Mesenchymal stem cell (in vitro differentiated cells and primary cell): Measurements from ENCODE around the gene NAPSA.

Experiments used
- DNase-seq: peaks from one replicate; pipeline ENCODE4 v3.0.0-alpha.2; 2013
- H2AFZ ChIP-seq: one replicate; pipeline ENCODE4 v1.6.1; 2013; ENCODE audit warnings: low read depth, mild to moderate bottlenecking, control low read depth, inconsistent platforms, low read length, moderate library complexity
- H2AK5ac ChIP-seq: 2 replicates; pipeline ENCODE4 v1.6.1; 2013; ENCODE audit warnings: low read length, moderate library complexity, mild to moderate bottlenecking, inconsistent platforms; ENCODE audit not compliant: severe bottlenecking
- H2BK120ac ChIP-seq: one replicate; pipeline ENCODE4 v1.6.1; 2013; ENCODE audit warnings: low read depth, mild to moderate bottlenecking, inconsistent platforms, low read length, moderate library complexity
- H2BK12ac ChIP-seq, 2 experiments: one replicate each; pipeline ENCODE4 v1.6.1; 2013; ENCODE audit warnings: inconsistent platforms in 2 of 2, low read length in 2 of 2, mild to moderate bottlenecking in 2 of 2, moderate library complexity in 2 of 2, control low read depth in 1 of 2
- H2BK15ac ChIP-seq: one replicate; pipeline ENCODE4 v1.6.1; 2013; ENCODE audit warnings: mild to moderate bottlenecking, low read depth, inconsistent platforms; ENCODE audit not compliant: poor library complexity, severe bottlenecking
- H2BK5ac ChIP-seq: 2 replicates; pipeline ENCODE4 v1.6.1; 2013; ENCODE audit warnings: low read depth, mild to moderate bottlenecking, low read length, control low read depth, inconsistent platforms; ENCODE audit not compliant: poor library complexity, severe bottlenecking
- H3K14ac ChIP-seq, 2 experiments: one replicate each; pipeline ENCODE4 v1.6.1; 2013; ENCODE audit warnings: inconsistent platforms in 2 of 2, low read length in 2 of 2, control low read depth in 1 of 2, mild to moderate bottlenecking in 1 of 2, moderate library complexity in 1 of 2
- H3K18ac ChIP-seq, 2 experiments: one replicate each; pipeline ENCODE4 v1.6.1; 2013; ENCODE audit warnings: inconsistent platforms in 2 of 2, low read length in 2 of 2, control low read depth in 1 of 2, low read depth in 1 of 2, mild to moderate bottlenecking in 1 of 2
- H3K23ac ChIP-seq, 2 experiments: one replicate each; pipeline ENCODE4 v1.6.1; 2013; ENCODE audit warnings: inconsistent platforms in 2 of 2, low read length in 2 of 2, mild to moderate bottlenecking in 2 of 2, moderate library complexity in 2 of 2, control low read depth in 1 of 2
- H3K27ac ChIP-seq: 2 replicates; pipeline ENCODE4 v1.5.1; 2013; ENCODE audit warnings: mild to moderate bottlenecking, moderate library complexity, low read length, control low read depth, inconsistent platforms; ENCODE audit not compliant: poor library complexity, severe bottlenecking
- H3K27me3 ChIP-seq, 2 experiments: 2 replicates each; pipeline versions ENCODE4 v1.6.1 to v1.7.0; 2013; ENCODE audit warnings: low read length in 2 of 2, mild to moderate bottlenecking in 2 of 2, moderate library complexity in 2 of 2, control low read depth in 1 of 2, inconsistent platforms in 1 of 2; ENCODE audit not compliant: control insufficient read depth in 1 of 2, insufficient read depth in 1 of 2
- H3K36me3 ChIP-seq, 2 experiments: 2 replicates each; pipeline versions ENCODE4 v1.6.1 to v1.7.0; 2013; ENCODE audit warnings: low read length in 2 of 2, control low read depth in 1 of 2, inconsistent platforms in 1 of 2, low read depth in 1 of 2, mild to moderate bottlenecking in 1 of 2; ENCODE audit not compliant: insufficient read depth in 2 of 2, control insufficient read depth in 1 of 2
- H3K4ac ChIP-seq, 2 experiments: one replicate each; pipeline ENCODE4 v1.6.1; 2013; ENCODE audit warnings: inconsistent platforms in 2 of 2, low read length in 2 of 2, mild to moderate bottlenecking in 2 of 2, moderate library complexity in 2 of 2, control low read depth in 1 of 2, low read depth in 1 of 2
- H3K4me1 ChIP-seq: 2 replicates; pipeline ENCODE4 v1.6.1; 2013; ENCODE audit warnings: low read depth, low read length, control low read depth; ENCODE audit not compliant: control insufficient read depth, insufficient read depth
- H3K4me2 ChIP-seq: 2 replicates; pipeline ENCODE4 v1.6.1; 2013; ENCODE audit warnings: low read length, mild to moderate bottlenecking, inconsistent platforms; ENCODE audit not compliant: poor library complexity, severe bottlenecking
- H3K4me3 ChIP-seq, 2 experiments: 2 replicates each; pipeline versions ENCODE4 v1.5.1 to v1.7.0; 2013; ENCODE audit warnings: low read length in 2 of 2, mild to moderate bottlenecking in 2 of 2, control low read depth in 1 of 2, low read depth in 1 of 2; ENCODE audit not compliant: insufficient read depth in 1 of 2
- H3K79me1 ChIP-seq: replicated peaks from 2 replicates; pipeline ENCODE4 v1.6.1; 2013; ENCODE audit warnings: mild to moderate bottlenecking, control low read depth, low read length, inconsistent platforms; ENCODE audit not compliant: poor library complexity, severe bottlenecking
- H3K9ac ChIP-seq: 2 replicates; pipeline ENCODE4 v1.7.0; 2013; ENCODE audit warnings: mild to moderate bottlenecking, low read length, moderate library complexity
- H3K9me3 ChIP-seq: 2 replicates; pipeline ENCODE4 v1.7.0; 2013; ENCODE audit warnings: mild to moderate bottlenecking, low read length; ENCODE audit not compliant: control insufficient read depth
- H4K8ac ChIP-seq: one replicate; pipeline ENCODE4 v1.6.1; 2013; ENCODE audit warnings: inconsistent platforms, mild to moderate bottlenecking, low read length, moderate library complexity
- H4K91ac ChIP-seq: one replicate; pipeline ENCODE4 v1.6.1; 2013; ENCODE audit warnings: mild to moderate bottlenecking, low read length, inconsistent platforms
- WGBS: methylation state at CpG from one replicate; pipeline ENCODE4 v1.1.7; 2013; ENCODE audit warnings: mixed read lengths; 5-methylcytosine and 5-hydroxymethylcytosine counted together

The NAPSA gene

GRCh38 chr19:50361290-50362029 is 4.0 kb downstream of the NAPSA start:
- no peak overlapping the region for H3K4ac ChIP-seq
- 85% methylated on average over 5 of the region's 7 CpGs for WGBS

GRCh38 chr19:50359328-50359818 is 6.1 kb downstream of the NAPSA start:
- H3K9me3 ChIP-seq = no peaks in the 10 kb centered on the region
- no peak overlapping the region for H3K4me2 ChIP-seq
- H2BK15ac ChIP-seq = no peak overlapping the region
- H2AFZ ChIP-seq = no peak overlapping the region
- H2BK12ac ChIP-seq = no peak overlapping the region
- H3K27me3 ChIP-seq = peaks cover 6 to 10% of the 10 kb centered on the region in 2 experiments
- H3K79me1 ChIP-seq = no peaks in the 10 kb centered on the region
- H4K91ac ChIP-seq = no peak overlapping the region
- H3K4me3 ChIP-seq = no peak overlapping the region
- DNase-seq = no peak
- no peak overlapping the region for H2AK5ac ChIP-seq
- peaks cover 3% of the 10 kb centered on the region for H3K4me1 ChIP-seq
- H3K4ac ChIP-seq = no peak overlapping the region
- no peaks in the 10 kb centered on the region for H3K36me3 ChIP-seq
- WGBS = 88% methylated on average over 11 of the region's 11 CpGs
- no peak overlapping the region for H3K9ac ChIP-seq
- H3K27ac ChIP-seq = no peak overlapping the region
- H3K23ac ChIP-seq = no peak overlapping the region
- no peak overlapping the region for H2BK5ac ChIP-seq
- no peak overlapping the region for H3K14ac ChIP-seq
- no peak overlapping the region for H2BK120ac ChIP-seq
- H4K8ac ChIP-seq = no peak overlapping the region
- H3K18ac ChIP-seq = no peak overlapping the region

More at GRCh38 chr19:50361290-50362029, 4.0 kb downstream of the NAPSA start:
- no peak overlapping the region for H3K18ac ChIP-seq
- H3K4me1 ChIP-seq = peaks cover 5% of the 10 kb centered on the region
- H4K8ac ChIP-seq = no peak overlapping the region
- no peak overlapping the region for H3K14ac ChIP-seq
- peaks cover 3 to 10% of the 10 kb centered on the region in 2 experiments for H3K27me3 ChIP-seq
- no peak overlapping the region for H3K4me2 ChIP-seq
- no peak overlapping the region for H2BK5ac ChIP-seq
- no peaks in the 10 kb centered on the region for H3K9me3 ChIP-seq
- no peak overlapping the region for H2AFZ ChIP-seq
- H3K36me3 ChIP-seq = no peaks in the 10 kb centered on the region
- H2BK120ac ChIP-seq = no peak overlapping the region
- no peaks in the 10 kb centered on the region for H3K79me1 ChIP-seq
- H2BK15ac ChIP-seq = no peak overlapping the region
- H3K4me3 ChIP-seq = no peak overlapping the region
- no peak overlapping the region for H2BK12ac ChIP-seq
- H3K23ac ChIP-seq = no peak overlapping the region
- no peak overlapping the region for H4K91ac ChIP-seq
- no peak overlapping the region for H2AK5ac ChIP-seq
- DNase-seq = no peak
- no peak overlapping the region for H3K9ac ChIP-seq
- H3K27ac ChIP-seq = no peak overlapping the region

DNA sequence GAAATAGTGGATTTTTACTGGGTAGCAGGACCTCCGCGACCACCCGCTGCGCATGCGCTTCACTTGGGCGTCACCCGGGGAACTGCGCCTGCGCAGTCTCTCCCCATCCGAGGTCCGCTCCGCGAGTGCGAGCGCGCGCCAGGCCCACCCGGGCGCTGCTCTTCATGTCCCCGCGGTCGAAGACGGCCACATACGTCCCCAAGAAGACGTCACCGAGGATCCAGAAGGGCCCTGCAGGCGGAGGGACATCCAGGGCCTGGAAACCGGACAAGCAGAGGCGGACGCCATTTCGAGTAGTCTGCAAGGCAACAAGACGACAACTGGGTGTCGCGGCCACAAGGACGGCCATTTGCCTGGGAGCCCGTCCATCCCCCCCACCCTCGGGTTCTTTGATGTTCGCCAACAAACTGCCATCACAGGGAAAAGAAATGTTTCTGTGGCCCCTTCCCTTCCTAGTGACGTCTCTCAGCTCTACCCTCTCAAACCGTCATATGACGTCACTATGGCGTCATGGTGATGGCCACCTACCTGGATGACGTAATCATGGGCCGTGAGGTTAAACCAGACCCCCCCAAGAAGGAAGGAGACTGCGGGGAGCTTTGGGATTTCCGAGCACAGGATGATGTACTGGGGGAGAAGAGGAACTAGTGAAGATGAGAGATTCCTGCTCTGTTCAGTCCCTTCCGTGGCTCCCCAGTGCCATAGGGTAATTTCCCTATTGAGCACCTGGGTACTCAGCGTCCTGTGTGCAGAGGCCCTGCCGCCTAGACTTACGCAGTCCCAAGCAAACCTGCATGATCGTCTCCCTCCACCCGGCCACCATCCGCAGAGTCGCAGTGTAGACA is 6.7 kb downstream of the NAPSA start:
- Histone ChIP-seq H3K4me3 (peak overlapping the region in 1 of 2 experiments; percentile 76), H3K23ac (no peak overlapping the region), H3K4ac (no peak overlapping the region), H4K91ac (no peak overlapping the region), H2AFZ (no peak overlapping the region), H2BK12ac (no peak overlapping the region), H4K8ac (no peak overlapping the region), H2BK5ac (no peak overlapping the region), H3K27ac (no peak overlapping the region), H3K27me3 (peaks cover 6 to 10% of the 10 kb centered on the region in 2 experiments), H2BK15ac (no peak overlapping the region), H3K9me3 (no peaks in the 10 kb centered on the region), H3K79me1 (no peaks in the 10 kb centered on the region), H3K4me1 (peaks cover 3% of the 10 kb centered on the region), H2AK5ac (no peak overlapping the region), H3K14ac (no peak overlapping the region), H3K18ac (no peak overlapping the region), H2BK120ac (no peak overlapping the region), H3K9ac (peak overlapping the region; percentile 81), H3K4me2 (no peak overlapping the region), H3K36me3 (no peaks in the 10 kb centered on the region)
- WGBS = 94% methylated on average over 54 of the region's 54 CpGs
- no peak for DNase-seq
